ENCODE results near the gene MAP2K5. TPM values are rescaled to one million over a fixed set of nuclear protein-coding genes. Genes with fewer than 3 reads are reported as not detected.

The MAP2K5 gene
- total RNA-seq, 4 donors from 2014 or later = 8.0 to 14.0 (median 9.1) TPM

GRCh38 chr15:67755936-67756335, 213.4 kb downstream of the MAP2K5 start:
- 91 to 95% methylated on average over 1 of the region's 1 CpG for WGBS, 2 donors
- DNase-seq (ENCODE audit: low spot score in 2 of 2) = no peak
- intact Hi-C loops (cut with DNase I; ENCODE audit: low total_unique reads) = no loop called here
- H3K4me3 ChIP-seq (ENCODE audit: low read depth, poor library complexity, severe bottlenecking) = no peak overlapping the region
- TF ChIP-seq POLR2A (IDR thresholded peaks at IDR 0.05) = no peak
- TF ChIP-seq CTCF (IDR thresholded peaks at IDR 0.05) = no peak

- 92 to 96% methylated on average over 7 of the region's 7 CpGs for WGBS, 2 donors
- intact Hi-C loops (cut with DNase I; ENCODE audit: low total_unique reads) = no loop called here
- H3K4me3 ChIP-seq (ENCODE audit: low read depth, poor library complexity, severe bottlenecking) = no peak overlapping the region
- TF ChIP-seq CTCF (IDR thresholded peaks at IDR 0.05) (no peak), POLR2A (IDR thresholded peaks at IDR 0.05) (no peak)
- DNase-seq (ENCODE audit: low spot score in 2 of 2) = no peak
Observed at GRCh38 chr15:67758619-67759300, 216.3 kb downstream of the MAP2K5 start.

- intact Hi-C loops (cut with DNase I; ENCODE audit: low total_unique reads) = no loop called here
Observed at GRCh38 chr15:67760901-67761300, 218.4 kb downstream of the MAP2K5 start.

GRCh38 chr15:67761343-67761742, 218.8 kb downstream of the MAP2K5 start:
- TF ChIP-seq POLR2A (IDR thresholded peaks at IDR 0.05) (no peak), CTCF (IDR thresholded peaks at IDR 0.05) (no peak)
- DNase-seq (ENCODE audit: low spot score in 2 of 2) = no peak
- intact Hi-C loops (cut with DNase I; ENCODE audit: low total_unique reads) = no loop called here
- WGBS, 2 donors = 73 to 83% methylated on average over 4 of the region's 4 CpGs
- H3K4me3 ChIP-seq (ENCODE audit: low read depth, poor library complexity, severe bottlenecking) = no peak overlapping the region

More at GRCh38 chr15:67760901-67761300, 218.4 kb downstream of the MAP2K5 start:
- no peak for TF ChIP-seq POLR2A (IDR thresholded peaks at IDR 0.05)
- TF ChIP-seq CTCF (IDR thresholded peaks at IDR 0.05) = no peak
- WGBS, 2 donors = 68 to 80% methylated on average over 6 of the region's 6 CpGs
- H3K4me3 ChIP-seq (ENCODE audit: low read depth, poor library complexity, severe bottlenecking) = no peak overlapping the region
- DNase-seq (ENCODE audit: low spot score in 2 of 2) = no peak

- TF ChIP-seq POLR2A (IDR thresholded peaks at IDR 0.05) (no peak), CTCF (IDR thresholded peaks at IDR 0.05) (no peak)
- no peak overlapping the region for H3K4me3 ChIP-seq (ENCODE audit: low read depth, poor library complexity, severe bottlenecking)
- DNase-seq (ENCODE audit: low spot score in 2 of 2) = no peak
- intact Hi-C loops (cut with DNase I; ENCODE audit: low total_unique reads) = no loop called here
- WGBS, 2 donors = 65 to 66% methylated on average over 7 of the region's 7 CpGs
Observed at GRCh38 chr15:67762610-67763368, 220.3 kb downstream of the MAP2K5 start.
